Trophoblast cell (in vitro differentiated cells and primary cell): ENCODE measurements around the gene BRAP.

Source experiments
- DNase-seq, 2 donors: peaks; one replicate each; pipeline ENCODE4 v3.0.0-alpha.2; 2016
- H2AFZ ChIP-seq: 2 replicates; pipeline ENCODE4 v1.6.1; 2013; ENCODE audit warnings: low read length, moderate library complexity, mild to moderate bottlenecking; ENCODE audit not compliant: insufficient read depth, poor library complexity
- H2AK5ac ChIP-seq: 2 replicates; pipeline ENCODE4 v1.6.1; 2013; ENCODE audit warnings: mild to moderate bottlenecking, low read length
- H2BK120ac ChIP-seq: 2 replicates; pipeline ENCODE4 v1.6.1; 2013; ENCODE audit warnings: low read length, mild to moderate bottlenecking, moderate library complexity; ENCODE audit not compliant: insufficient read depth, poor library complexity
- H2BK12ac ChIP-seq: 2 replicates; pipeline ENCODE4 v1.6.1; 2013; ENCODE audit warnings: mild to moderate bottlenecking, low read length, moderate library complexity
- H2BK5ac ChIP-seq: 2 replicates; pipeline ENCODE4 v1.6.1; 2013; ENCODE audit warnings: low read length, low read depth, moderate library complexity, mild to moderate bottlenecking; ENCODE audit not compliant: poor library complexity
- H3K14ac ChIP-seq: 2 replicates; pipeline ENCODE4 v1.6.1; 2013; ENCODE audit warnings: mild to moderate bottlenecking, low read length
- H3K18ac ChIP-seq: 2 replicates; pipeline ENCODE4 v1.6.1; 2013; ENCODE audit warnings: mild to moderate bottlenecking, low read length
- H3K23ac ChIP-seq: 2 replicates; pipeline ENCODE4 v1.6.1; 2013; ENCODE audit warnings: low read length
- H3K27ac ChIP-seq: 2 replicates; pipeline ENCODE4 v1.5.1; 2013; ENCODE audit warnings: low read depth, mild to moderate bottlenecking, inconsistent platforms, low read length, moderate library complexity
- H3K27me3 ChIP-seq: 2 replicates; pipeline ENCODE4 v1.6.1; 2013; ENCODE audit warnings: inconsistent platforms, mild to moderate bottlenecking, low read length, moderate library complexity; ENCODE audit not compliant: insufficient read depth
- H3K36me3 ChIP-seq, 2 experiments: 1 replicate in 1 of 2; 2 replicates in 1 of 2; pipeline ENCODE4 v1.6.1; 2013; ENCODE audit warnings: low read length in 2 of 2, mild to moderate bottlenecking in 2 of 2, moderate library complexity in 1 of 2; ENCODE audit not compliant: insufficient read depth in 2 of 2, control insufficient read depth in 1 of 2
- H3K4ac ChIP-seq: 2 replicates; pipeline ENCODE4 v1.6.1; 2013; ENCODE audit warnings: low read depth, mild to moderate bottlenecking, low read length, moderate library complexity
- H3K4me1 ChIP-seq, 2 experiments: 1 replicate in 1 of 2; 2 replicates in 1 of 2; pipeline ENCODE4 v1.6.1; 2013; ENCODE audit warnings: low read length in 2 of 2, mild to moderate bottlenecking in 2 of 2, moderate library complexity in 1 of 2; ENCODE audit not compliant: insufficient read depth in 2 of 2, control insufficient read depth in 1 of 2
- H3K4me2 ChIP-seq: 2 replicates; pipeline ENCODE4 v1.6.1; 2013; ENCODE audit warnings: inconsistent platforms, mild to moderate bottlenecking, low read length, moderate library complexity
- H3K4me3 ChIP-seq: 2 replicates; pipeline ENCODE4 v1.5.1; 2013; ENCODE audit warnings: mild to moderate bottlenecking, low read depth, low read length, inconsistent platforms
- H3K79me1 ChIP-seq: one replicate; pipeline ENCODE4 v1.6.1; 2013; ENCODE audit warnings: low read length
- H3K79me2 ChIP-seq: 2 replicates; pipeline ENCODE4 v1.6.1; 2013; ENCODE audit warnings: low read length, mild to moderate bottlenecking; ENCODE audit not compliant: control insufficient read depth, insufficient read depth, poor library complexity
- H3K9ac ChIP-seq: 2 replicates; pipeline ENCODE4 v1.6.1; 2013; ENCODE audit warnings: mild to moderate bottlenecking, low read length
- H3K9me3 ChIP-seq: 2 replicates; pipeline ENCODE4 v1.6.1; 2013; ENCODE audit warnings: low read depth, mild to moderate bottlenecking, control low read depth, inconsistent platforms, low read length; ENCODE audit not compliant: insufficient read depth
- H4K12ac ChIP-seq: 2 replicates; pipeline ENCODE4 v1.6.1; 2013; ENCODE audit warnings: low read depth, mild to moderate bottlenecking, low read length, moderate library complexity
- H4K8ac ChIP-seq: 2 replicates; pipeline ENCODE4 v1.6.1; 2013; ENCODE audit warnings: low read depth, mild to moderate bottlenecking, low read length, moderate library complexity
- H4K91ac ChIP-seq: one replicate; pipeline ENCODE4 v1.6.1; 2013; ENCODE audit warnings: low read depth, mild to moderate bottlenecking, low read length, moderate library complexity
- WGBS: extraction: QIAGEN DNeasy Blood & Tissue Kit; methylation state at CpG from one replicate; pipeline ENCODE4 v1.1.7; 2013; ENCODE audit warnings: missing lambda C conversion rate; ENCODE audit not compliant: insufficient read length, insufficient coverage; ENCODE audit errors: extremely low coverage; 5-methylcytosine and 5-hydroxymethylcytosine counted together

BRAP gene

DNA sequence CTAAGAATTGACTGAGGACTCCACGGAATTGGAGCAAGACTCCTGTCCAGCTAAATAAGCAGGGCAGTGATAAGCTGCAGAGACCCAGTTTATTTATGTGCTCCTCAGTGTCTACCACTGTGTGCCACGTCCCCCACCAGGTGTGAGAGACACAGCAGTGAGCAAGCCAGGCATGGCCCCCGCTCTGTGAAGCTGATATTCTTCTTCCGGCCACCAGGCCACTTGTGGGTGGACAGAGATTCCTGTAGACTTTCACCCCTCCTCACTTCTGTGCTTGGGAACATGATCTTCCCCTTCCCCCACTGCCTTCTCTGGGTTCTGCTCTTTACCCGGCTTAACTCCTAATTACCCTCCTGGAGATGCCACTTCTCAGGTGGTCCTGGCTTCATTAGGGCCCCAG lies 21.3 kb downstream of the BRAP start:
- no peak for DNase-seq
- Histone ChIP-seq H3K79me1 (no peaks in the 10 kb centered on the region), H2BK120ac (no peak overlapping the region), H3K36me3 (peaks cover 16 to 34% of the 10 kb centered on the region in 2 experiments), H3K4ac (no peak overlapping the region), H3K14ac (no peak overlapping the region), H3K9me3 (no peaks in the 10 kb centered on the region), H3K79me2 (no peaks in the 10 kb centered on the region), H2BK12ac (no peak overlapping the region), H3K23ac (no peak overlapping the region), H3K4me1 (no peaks in the 10 kb centered on the region), H2BK5ac (no peak overlapping the region), H3K9ac (no peak overlapping the region), H3K4me3 (no peak overlapping the region), H3K27ac (no peak overlapping the region), H4K91ac (no peak overlapping the region), H2AFZ (no peak overlapping the region), H4K12ac (no peak overlapping the region), H3K18ac (no peak overlapping the region), H3K4me2 (no peak overlapping the region), H3K27me3 (no peaks in the 10 kb centered on the region), H4K8ac (no peak overlapping the region), H2AK5ac (no peak overlapping the region)
- no CpG with 5 or more reads among the region's 5 CpGs for WGBS

DNA sequence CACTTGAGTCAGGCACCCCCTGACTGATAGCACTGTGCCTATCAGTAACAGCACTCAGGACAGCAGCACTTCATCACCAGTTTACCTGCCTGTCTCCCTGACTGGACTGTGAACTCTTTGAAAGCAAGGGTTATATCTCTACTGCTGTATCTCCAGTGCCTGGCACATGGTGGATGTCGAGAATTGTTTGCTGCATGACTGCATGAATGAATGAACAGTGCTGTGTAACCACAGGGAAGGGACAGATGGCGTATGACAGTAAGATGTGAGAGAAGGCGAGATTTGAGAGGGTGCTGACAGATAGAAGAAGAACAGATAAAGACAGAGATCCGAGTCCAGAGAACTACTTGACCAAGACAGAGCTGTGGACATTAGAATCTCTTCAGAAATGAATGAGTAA lies 29.7 kb downstream of the BRAP start:
- DNase-seq: no peak
- no peaks in the 10 kb centered on the region for H3K4me1 ChIP-seq
- no peak overlapping the region for H4K8ac ChIP-seq
- H3K79me2 ChIP-seq: no peaks in the 10 kb centered on the region
- 100% methylated on average over 2 of the region's 4 CpGs for WGBS
- no peak overlapping the region for H3K14ac ChIP-seq
- no peak overlapping the region for H3K27ac ChIP-seq
- no peak overlapping the region for H4K91ac ChIP-seq
- peaks cover 37 to 49% of the 10 kb centered on the region in 2 experiments for H3K36me3 ChIP-seq
- no peak overlapping the region for H2AFZ ChIP-seq
- H3K23ac ChIP-seq: no peak overlapping the region
- no peaks in the 10 kb centered on the region for H3K9me3 ChIP-seq
- H3K4me2 ChIP-seq: no peak overlapping the region
- no peaks in the 10 kb centered on the region for H3K79me1 ChIP-seq
- no peak overlapping the region for H3K4me3 ChIP-seq
- H3K27me3 ChIP-seq: no peaks in the 10 kb centered on the region
- H2BK120ac ChIP-seq: no peak overlapping the region
- no peak overlapping the region for H2BK5ac ChIP-seq
- no peak overlapping the region for H2AK5ac ChIP-seq
- no peak overlapping the region for H3K4ac ChIP-seq
- H4K12ac ChIP-seq: no peak overlapping the region
- no peak overlapping the region for H2BK12ac ChIP-seq
- H3K9ac ChIP-seq: no peak overlapping the region
- H3K18ac ChIP-seq: no peak overlapping the region

DNA sequence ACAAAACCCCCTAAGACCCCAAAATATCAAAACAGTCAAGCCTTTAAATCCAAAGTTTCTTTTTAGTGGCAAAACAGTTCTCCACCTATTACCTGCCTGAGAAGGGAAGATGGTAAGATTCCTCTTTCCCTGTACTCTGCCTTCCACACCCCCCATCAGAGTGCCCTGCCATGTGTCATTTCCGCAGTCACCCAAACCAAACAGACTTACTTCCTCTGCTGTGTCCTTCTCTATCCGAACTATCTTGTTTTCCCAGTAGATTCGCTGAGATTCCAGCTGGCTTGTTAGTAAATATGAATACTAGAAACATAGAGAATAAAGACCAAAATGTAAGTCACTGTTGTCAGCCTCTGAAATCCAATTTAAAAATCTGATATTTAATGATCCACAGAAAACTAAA lies 30.4 kb downstream of the BRAP start:
- Histone ChIP-seq H3K4me3 (no peak overlapping the region), H3K9me3 (no peaks in the 10 kb centered on the region), H2BK120ac (no peak overlapping the region), H3K27me3 (no peaks in the 10 kb centered on the region), H4K91ac (no peak overlapping the region), H2BK5ac (no peak overlapping the region), H3K4ac (no peak overlapping the region), H3K4me1 (no peaks in the 10 kb centered on the region), H3K23ac (no peak overlapping the region), H3K27ac (no peak overlapping the region), H4K12ac (no peak overlapping the region), H3K79me2 (no peaks in the 10 kb centered on the region), H4K8ac (no peak overlapping the region), H3K79me1 (no peaks in the 10 kb centered on the region), H2AFZ (no peak overlapping the region), H3K14ac (no peak overlapping the region), H3K4me2 (no peak overlapping the region), H3K36me3 (peaks cover 39 to 51% of the 10 kb centered on the region in 2 experiments), H3K18ac (no peak overlapping the region), H3K9ac (no peak overlapping the region), H2AK5ac (no peak overlapping the region), H2BK12ac (no peak overlapping the region)
- no CpG with 5 or more reads among the region's 3 CpGs for WGBS
- no peak for DNase-seq

DNA sequence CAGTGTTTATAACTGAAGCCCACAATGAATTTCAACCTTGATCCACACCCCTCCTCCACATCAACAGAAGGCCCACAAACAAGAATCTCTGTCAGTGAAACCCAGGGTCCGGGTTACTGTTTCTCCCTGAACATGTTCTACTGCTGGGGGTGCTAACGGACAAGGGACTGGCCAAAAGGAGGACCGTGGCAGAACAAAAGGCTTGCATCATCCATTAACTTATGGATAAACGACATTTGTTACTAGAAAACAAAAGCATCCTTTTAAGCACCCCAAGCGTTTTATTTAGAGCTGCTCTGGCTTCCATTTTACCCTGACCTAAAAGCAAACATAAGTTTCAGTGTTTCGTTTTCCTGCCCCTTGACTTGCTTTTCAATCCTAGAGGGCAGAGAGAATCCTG lies 32.2 kb downstream of the BRAP start:
- peaks cover 38 to 50% of the 10 kb centered on the region in 2 experiments for H3K36me3 ChIP-seq
- no peak overlapping the region for H3K23ac ChIP-seq
- no peaks in the 10 kb centered on the region for H3K79me1 ChIP-seq
- no peak overlapping the region for H2BK12ac ChIP-seq
- no peaks in the 10 kb centered on the region for H3K4me1 ChIP-seq
- H2BK120ac ChIP-seq: no peak overlapping the region
- no peak overlapping the region for H4K8ac ChIP-seq
- no peak overlapping the region for H3K18ac ChIP-seq
- H3K27ac ChIP-seq: no peak overlapping the region
- H4K91ac ChIP-seq: no peak overlapping the region
- H2BK5ac ChIP-seq: no peak overlapping the region
- H3K9me3 ChIP-seq: no peaks in the 10 kb centered on the region
- no CpG with 5 or more reads among the region's 6 CpGs for WGBS
- no peak overlapping the region for H3K14ac ChIP-seq
- H2AK5ac ChIP-seq: no peak overlapping the region
- no peak overlapping the region for H3K4me3 ChIP-seq
- H3K4me2 ChIP-seq: no peak overlapping the region
- H3K9ac ChIP-seq: peak overlapping the region; percentile 63
- DNase-seq: no peak
- no peak overlapping the region for H4K12ac ChIP-seq
- no peaks in the 10 kb centered on the region for H3K27me3 ChIP-seq
- H3K4ac ChIP-seq: no peak overlapping the region
- H3K79me2 ChIP-seq: no peaks in the 10 kb centered on the region
- no peak overlapping the region for H2AFZ ChIP-seq
